NCI-H187 treated with DMSO at 0.1 percent for 48 hours (cell line): ENCODE measurements around the gene AOC1.
"Not testable (repeated sequence)": the region's sequence is repeated elsewhere in the genome, so short reads cannot be mapped to it uniquely, and the experiment has no call there.

Experiments
- DNase-seq: peaks from one replicate; lab custom pipeline; 2025; lab: John Stamatoyannopoulos, UW

AOC1 gene

DNA sequence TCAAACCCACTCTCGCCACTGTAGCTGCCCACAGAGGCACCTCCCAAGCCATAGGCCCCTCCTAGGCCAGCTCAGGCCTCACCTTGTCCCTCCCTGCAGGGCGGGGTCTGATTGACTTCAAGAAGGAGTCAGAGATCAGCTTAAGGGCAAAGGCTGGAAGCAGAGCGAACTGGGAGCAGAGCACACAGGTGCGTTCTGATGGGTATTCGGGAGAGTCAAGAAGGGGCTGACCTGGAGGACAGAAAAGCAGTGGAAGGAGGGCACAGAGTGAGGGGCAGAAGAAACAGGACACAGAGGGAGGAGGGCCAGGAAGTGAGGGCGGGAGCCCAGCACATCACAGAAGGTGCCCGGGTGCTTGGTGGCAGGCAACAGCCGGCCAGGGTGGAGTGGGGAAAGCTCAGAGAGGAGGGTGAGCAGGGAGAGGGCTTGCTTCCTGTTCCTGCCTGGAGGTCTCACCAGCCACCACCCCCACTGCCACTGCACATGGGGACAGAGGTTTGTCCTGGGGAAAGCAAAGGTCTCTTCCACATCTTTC lies at the start of gene AOC1:
Gene AOC1 (plus strand): TSS at position 147 of the 535 bp plus-strand sequence. CDS start 3,954 bp downstream, outside the sequence.
- DNase-seq = no peak

GRCh38 chr7:150803161-150803860 lies 49.0 kb upstream of the AOC1 start:
- no peak for DNase-seq

GRCh38 chr7:150804802-150805201 lies 47.5 kb upstream of the AOC1 start:
- DNase-seq = no peak

DNA sequence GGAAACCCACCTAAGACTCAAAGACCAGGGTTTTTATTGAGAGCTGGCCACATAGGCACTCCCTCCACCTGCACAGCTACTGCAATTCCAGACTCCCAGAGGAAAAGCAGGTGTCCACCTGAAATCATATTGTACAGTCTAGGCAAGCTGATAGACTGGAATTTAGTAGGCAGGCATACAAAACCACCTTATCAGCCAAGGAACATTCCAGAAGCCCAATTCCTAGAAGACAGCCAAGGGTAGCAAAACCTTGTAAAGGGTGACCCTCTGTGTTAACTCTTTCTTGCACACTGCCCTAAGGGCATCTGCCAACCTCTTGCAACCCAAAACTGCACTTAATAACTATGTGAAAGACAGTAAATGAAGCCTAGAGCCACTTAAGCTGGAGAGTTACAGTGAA lies 46.5 kb upstream of the AOC1 start:
- no peak for DNase-seq

DNA sequence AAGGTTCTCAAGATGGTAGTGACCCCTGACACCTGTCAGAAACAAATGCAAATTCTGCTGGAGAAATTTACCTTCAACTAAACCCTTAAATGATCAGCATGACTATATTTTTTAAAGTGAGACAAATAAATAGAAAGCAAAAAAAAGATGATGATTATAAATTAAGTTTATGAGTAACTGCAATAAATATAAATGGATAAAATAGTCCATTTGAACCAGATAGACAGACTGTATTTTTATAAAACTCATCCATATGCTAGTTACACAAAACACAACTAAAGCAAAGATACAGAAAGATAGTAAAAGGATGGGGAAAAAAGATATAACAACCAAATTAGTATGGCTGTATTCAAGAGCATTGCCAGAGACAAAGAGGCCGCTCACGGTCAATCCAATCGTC lies 45.9 kb upstream of the AOC1 start:
- DNase-seq = no peak

GRCh38 chr7:150806863-150807262 lies 45.5 kb upstream of the AOC1 start:
- no peak for DNase-seq

- not testable (repeated sequence) for DNase-seq
Measured at GRCh38 chr7:150807616-150808438, 44.5 kb upstream of the AOC1 start.

GRCh38 chr7:150814328-150815001 lies 37.9 kb upstream of the AOC1 start:
- no peak for DNase-seq

- DNase-seq = no peak
Measured at GRCh38 chr7:150818971-150819370, 33.3 kb upstream of the AOC1 start.

DNA sequence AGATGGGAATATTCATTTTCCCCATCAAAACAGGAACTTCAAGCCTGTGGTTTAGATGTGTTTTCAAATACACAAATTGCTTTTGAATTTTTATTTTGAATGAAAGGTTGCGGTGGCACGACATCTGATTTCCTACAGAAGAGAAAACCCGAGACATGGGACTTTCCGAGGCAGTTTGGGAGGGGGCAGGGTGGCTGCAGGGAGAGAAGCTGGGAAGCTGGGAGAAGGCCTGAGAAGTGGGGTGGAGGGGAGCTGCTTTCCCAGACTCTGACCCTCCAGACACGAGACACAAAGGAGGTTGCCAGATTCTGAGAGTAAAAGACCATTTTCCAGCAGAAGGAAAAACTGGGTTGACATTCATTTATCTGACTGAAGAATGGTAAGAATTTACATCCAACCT lies 32.2 kb upstream of the AOC1 start:
- DNase-seq = no peak

GRCh38 chr7:150820578-150821198 lies 31.6 kb upstream of the AOC1 start:
- no peak for DNase-seq

- DNase-seq = no peak
Measured at GRCh38 chr7:150823043-150823442, 29.3 kb upstream of the AOC1 start.

GRCh38 chr7:150823484-150824126 lies 28.7 kb upstream of the AOC1 start:
- DNase-seq = no peak

DNA sequence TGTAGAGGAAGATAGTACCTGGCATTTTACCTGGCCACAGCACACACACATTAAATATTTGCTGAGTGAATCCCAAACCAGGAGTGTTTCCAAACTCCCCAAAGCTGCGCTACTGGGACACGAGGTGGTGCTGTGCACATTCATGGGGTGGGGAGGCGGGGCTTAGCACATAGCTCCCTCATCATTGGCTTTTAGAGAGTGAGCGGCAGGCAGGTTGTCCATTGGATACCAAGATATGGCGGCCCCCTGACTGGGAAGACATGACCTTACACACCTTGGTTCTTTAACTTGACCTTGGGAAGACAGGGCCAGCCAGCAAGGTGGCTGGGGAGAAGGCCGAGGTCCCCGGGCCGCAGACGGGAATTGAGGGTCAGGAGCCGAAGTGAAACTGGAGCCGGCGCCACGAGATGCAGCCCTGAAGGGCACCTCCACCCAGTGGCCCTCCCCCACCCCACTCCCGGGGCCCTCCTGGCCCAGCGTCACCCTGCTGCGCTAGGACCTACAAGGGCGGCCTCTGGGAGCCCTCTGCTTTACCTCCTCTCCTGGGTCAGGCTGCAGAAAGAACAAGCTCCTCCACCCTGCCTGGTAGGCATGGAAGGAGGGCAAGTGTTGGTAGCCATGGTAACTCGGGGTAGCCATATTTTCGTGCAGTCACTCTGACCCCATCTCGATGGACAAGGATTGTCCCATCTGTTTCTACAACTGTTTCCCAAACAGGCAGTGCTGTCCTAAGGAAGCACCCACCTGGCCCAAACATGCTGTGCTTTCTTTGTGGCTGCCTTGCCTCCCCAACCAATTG lies 27.7 kb upstream of the AOC1 start:
- DNase-seq = no peak

GRCh38 chr7:150826061-150826849 lies 26.1 kb upstream of the AOC1 start:
- DNase-seq = no peak

- DNase-seq = no peak
Measured at GRCh38 chr7:150828384-150828783, 23.9 kb upstream of the AOC1 start.

DNA sequence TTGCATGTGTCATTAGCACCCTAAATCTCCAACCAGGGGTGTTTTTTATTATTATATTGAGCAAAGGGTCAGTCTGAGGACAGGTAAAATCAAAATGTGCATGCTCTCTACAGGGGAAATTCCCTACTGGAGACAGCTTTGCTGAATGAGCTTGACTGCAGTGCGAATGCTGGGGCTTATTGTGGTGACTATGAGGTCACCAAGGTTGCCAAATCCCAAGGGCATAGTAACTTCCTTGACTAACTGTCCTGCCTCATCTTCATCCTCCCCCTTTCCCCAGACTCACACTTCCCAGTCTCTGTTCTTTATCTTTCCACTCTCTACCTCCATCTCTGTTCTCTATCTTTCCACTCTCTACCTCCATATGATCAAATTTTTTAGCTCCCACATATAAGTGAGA lies 22.9 kb upstream of the AOC1 start:
- no peak for DNase-seq

- DNase-seq = no peak
Measured at GRCh38 chr7:150830937-150831336, 21.4 kb upstream of the AOC1 start.

DNA sequence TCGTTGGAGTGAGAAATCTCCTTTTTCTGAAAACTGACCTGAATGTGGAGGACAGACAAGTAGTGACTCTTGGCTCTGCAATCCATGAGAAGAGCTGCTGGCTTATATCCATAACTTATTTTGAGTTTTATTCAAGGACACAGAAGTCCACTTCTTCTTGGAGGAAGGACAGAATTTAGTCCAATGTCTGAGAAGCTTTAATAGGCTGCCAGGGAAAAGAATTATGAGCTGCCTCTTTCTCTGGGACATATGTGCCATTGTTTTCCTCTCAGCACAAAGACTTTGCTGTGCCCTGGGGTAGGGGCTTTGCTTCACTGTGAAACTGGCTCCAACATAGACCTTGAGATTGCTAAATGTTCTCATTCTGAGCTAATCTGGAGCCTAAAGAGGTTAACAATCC lies 20.5 kb upstream of the AOC1 start:
- DNase-seq = no peak

- no peak for DNase-seq
Measured at GRCh38 chr7:150835019-150835418, 17.3 kb upstream of the AOC1 start.
